ENCODE measurements around the gene JMJD8.
A peak's percentile ranks its signal among the peaks of the same experiment; 100 is the strongest.

The JMJD8 gene

GRCh38 chr16:636206-637080, 47.7 kb downstream of the JMJD8 start, which contains the start of gene METTL26 (continued):
- no peak; the same call in 1 of the 2 replicates for TF ChIP-seq ZBTB7A (tag by site-specific recombination; IDR thresholded peaks at IDR 0.05; ENCODE audit: low read depth)
- TF ChIP-seq FEZF1 (tag by site-specific recombination; IDR thresholded peaks at IDR 0.05), result no peak
- peak; percentile 90 for TF ChIP-seq ZBTB20 (tag by site-specific recombination; IDR thresholded peaks at IDR 0.05)
- peak; percentile 83 for TF ChIP-seq KLF9 (tag by site-specific recombination; IDR thresholded peaks at IDR 0.05; ENCODE audit: low read depth)
- TF ChIP-seq OVOL3 (tag by site-specific recombination; IDR thresholded peaks at IDR 0.05), result no peak
- no peak for TF ChIP-seq ZNF518A (tag by site-specific recombination; conservative IDR thresholded peaks at IDR 0.05; ENCODE audit: low read depth)
- no peak for TF ChIP-seq BCL11A (tag by site-specific recombination; IDR thresholded peaks at IDR 0.05; ENCODE audit: low read depth)
- TF ChIP-seq ZBTB21 (tag by site-specific recombination; IDR thresholded peaks at IDR 0.05), result peak; percentile 55; the same call in 1 of the 2 replicates
- TF ChIP-seq PRDM6 (tag by site-specific recombination; IDR thresholded peaks at IDR 0.05), result no peak
- TF ChIP-seq ZNF26 (tag by site-specific recombination; IDR thresholded peaks at IDR 0.05), result no peak
- TF ChIP-seq, protein P1, sequence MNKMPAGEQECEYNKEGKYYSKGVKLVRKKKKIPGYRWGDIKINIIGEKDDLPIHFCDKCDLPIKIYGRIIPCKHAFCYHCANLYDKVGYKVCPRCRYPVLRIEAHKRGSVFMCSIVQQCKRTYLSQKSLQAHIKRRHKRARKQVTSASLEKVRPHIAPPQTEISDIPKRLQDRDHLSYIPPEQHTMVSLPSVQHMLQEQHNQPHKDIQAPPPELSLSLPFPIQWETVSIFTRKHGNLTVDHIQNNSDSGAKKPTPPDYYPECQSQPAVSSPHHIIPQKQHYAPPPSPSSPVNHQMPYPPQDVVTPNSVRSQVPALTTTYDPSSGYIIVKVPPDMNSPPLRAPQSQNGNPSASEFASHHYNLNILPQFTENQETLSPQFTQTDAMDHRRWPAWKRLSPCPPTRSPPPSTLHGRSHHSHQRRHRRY (tag by site-specific recombination; IDR thresholded peaks at IDR 0.05), result 0 out of 2 replicates have a peak, but pooled peaks have one; percentile 86
- TF ChIP-seq ZNF677 (tag by site-specific recombination; IDR thresholded peaks at IDR 0.05), result no peak
- no peak for TF ChIP-seq ZNF521 (tag by site-specific recombination; IDR thresholded peaks at IDR 0.05)
- TF ChIP-seq ZFHX2 (tag by site-specific recombination; conservative IDR thresholded peaks at IDR 0.05), result peak; percentile 22; the same call in 1 of the 2 replicates
- TF ChIP-seq ZNF513 (tag by site-specific recombination; IDR thresholded peaks at IDR 0.05), result peak; percentile 38; the same call in 1 of the 2 replicates
- TF ChIP-seq IKZF3 (tag by site-specific recombination; IDR thresholded peaks at IDR 0.05), result no peak
- TF ChIP-seq ZNF174 (tag by site-specific recombination; IDR thresholded peaks at IDR 0.05), result no peak
- peak; percentile 73 for TF ChIP-seq ZNF843 (tag by site-specific recombination; IDR thresholded peaks at IDR 0.05)
- no peak for TF ChIP-seq ZNF19 (tag by site-specific recombination; IDR thresholded peaks at IDR 0.05; ENCODE audit: low read depth)
- no peak for TF ChIP-seq ZNF791 (tag by site-specific recombination; IDR thresholded peaks at IDR 0.05)
- TF ChIP-seq YY2 (tag by site-specific recombination; IDR thresholded peaks at IDR 0.05), result 0 out of 2 replicates have a peak, but pooled peaks have one; percentile 31
- peak; percentile 86 for TF ChIP-seq ZNF501 (tag by site-specific recombination; IDR thresholded peaks at IDR 0.05)
- TF ChIP-seq ZNF2 (tag by site-specific recombination; IDR thresholded peaks at IDR 0.05), result peak; percentile 96
- no peak for TF ChIP-seq ZNF670 (tag by site-specific recombination; IDR thresholded peaks at IDR 0.05; ENCODE audit: low read depth)
- TF ChIP-seq ZNF311 (tag by site-specific recombination; IDR thresholded peaks at IDR 0.05; ENCODE audit: borderline replicate concordance), result no peak
- TF ChIP-seq ZNF16 (tag by site-specific recombination; IDR thresholded peaks at IDR 0.05; ENCODE audit: low read depth), result no peak
- no peak for TF ChIP-seq EGR2 (tag by site-specific recombination; IDR thresholded peaks at IDR 0.05; ENCODE audit: low read depth)
- TF ChIP-seq ZNF184 (tag by site-specific recombination; IDR thresholded peaks at IDR 0.05), result peak; percentile 48; the same call in 1 of the 2 replicates
- no peak for TF ChIP-seq ZNF555 (tag by site-specific recombination; conservative IDR thresholded peaks at IDR 0.05)

All from HEK293 (cell line).